GM12875 (cell line): Measurements from ENCODE around the gene PCNX3.
"Not testable (repeated sequence)": the region's sequence is repeated elsewhere in the genome, so short reads cannot be mapped to it uniquely, and the experiment has no call there.

Experiments
- H3K4me3 ChIP-seq: one replicate; pipeline ENCODE4 v1.5.1; 2011; ENCODE audit warnings: low read depth, low read length, control low read depth
- TF ChIP-seq, protein P1 (sequence below): IDR thresholded peaks from 2 replicates; pipeline ENCODE4 v1.5.1; 2011; ENCODE audit warnings: low read depth, mild to moderate bottlenecking, control low read depth, inconsistent platforms, low read length, moderate library complexity, borderline replicate concordance; ENCODE audit not compliant: insufficient read depth

PCNX3 gene

DNA sequence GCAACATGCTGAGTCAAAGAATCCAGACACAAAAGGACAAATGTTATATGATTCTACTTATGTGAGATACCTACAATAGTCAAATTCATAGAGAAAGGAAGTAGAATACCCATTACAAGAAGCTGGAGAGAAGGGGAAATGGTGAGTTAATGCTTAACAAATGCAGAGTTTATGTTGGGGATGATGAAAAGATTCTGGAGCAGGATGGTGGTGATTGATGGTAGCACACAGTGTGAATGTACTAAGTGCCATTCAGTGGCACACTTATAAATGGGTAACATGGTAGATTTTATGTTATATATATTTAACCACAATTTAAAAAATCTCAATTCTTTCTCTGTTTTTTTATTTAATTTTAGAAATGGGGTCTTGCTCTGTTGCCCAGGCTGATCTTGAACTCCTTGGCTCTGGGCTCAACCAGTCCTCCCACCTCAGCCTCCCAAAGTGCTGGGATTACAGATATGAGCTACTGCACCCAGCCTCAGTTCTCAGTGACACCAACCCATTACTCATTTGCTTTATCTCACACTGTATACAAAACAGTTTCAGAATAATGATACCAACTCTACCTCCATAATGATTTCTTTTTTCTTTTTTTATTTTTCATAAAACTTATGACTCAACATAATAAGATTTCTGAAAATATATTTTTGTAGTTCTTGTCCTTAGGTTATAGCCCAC, 56.7 kb downstream of the PCNX3 start:
- H3K4me3 ChIP-seq, result no peak overlapping the region
- TF ChIP-seq, protein P1, sequence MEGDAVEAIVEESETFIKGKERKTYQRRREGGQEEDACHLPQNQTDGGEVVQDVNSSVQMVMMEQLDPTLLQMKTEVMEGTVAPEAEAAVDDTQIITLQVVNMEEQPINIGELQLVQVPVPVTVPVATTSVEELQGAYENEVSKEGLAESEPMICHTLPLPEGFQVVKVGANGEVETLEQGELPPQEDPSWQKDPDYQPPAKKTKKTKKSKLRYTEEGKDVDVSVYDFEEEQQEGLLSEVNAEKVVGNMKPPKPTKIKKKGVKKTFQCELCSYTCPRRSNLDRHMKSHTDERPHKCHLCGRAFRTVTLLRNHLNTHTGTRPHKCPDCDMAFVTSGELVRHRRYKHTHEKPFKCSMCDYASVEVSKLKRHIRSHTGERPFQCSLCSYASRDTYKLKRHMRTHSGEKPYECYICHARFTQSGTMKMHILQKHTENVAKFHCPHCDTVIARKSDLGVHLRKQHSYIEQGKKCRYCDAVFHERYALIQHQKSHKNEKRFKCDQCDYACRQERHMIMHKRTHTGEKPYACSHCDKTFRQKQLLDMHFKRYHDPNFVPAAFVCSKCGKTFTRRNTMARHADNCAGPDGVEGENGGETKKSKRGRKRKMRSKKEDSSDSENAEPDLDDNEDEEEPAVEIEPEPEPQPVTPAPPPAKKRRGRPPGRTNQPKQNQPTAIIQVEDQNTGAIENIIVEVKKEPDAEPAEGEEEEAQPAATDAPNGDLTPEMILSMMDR, result no peak

DNA sequence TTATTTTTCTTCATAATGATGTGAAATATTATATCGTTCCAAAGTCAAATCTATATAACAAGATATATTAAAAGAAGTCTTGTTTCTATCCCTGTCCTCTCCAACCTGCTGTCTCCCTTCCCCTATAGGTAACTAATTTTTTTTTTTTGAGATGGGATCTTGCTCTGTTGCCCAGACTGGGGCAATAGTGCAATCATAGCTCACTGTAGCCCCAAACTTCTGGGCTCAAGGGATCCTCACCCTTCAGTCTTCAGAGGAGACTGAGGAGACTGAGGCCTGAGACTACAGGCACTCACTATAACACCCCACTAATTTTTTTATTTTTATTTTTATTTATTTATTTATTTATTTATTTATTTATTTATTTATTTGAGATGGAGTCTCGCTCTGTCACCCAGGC, 57.4 kb downstream of the PCNX3 start:
- TF ChIP-seq, protein P1, result no peak
- H3K4me3 ChIP-seq, result no peak overlapping the region

DNA sequence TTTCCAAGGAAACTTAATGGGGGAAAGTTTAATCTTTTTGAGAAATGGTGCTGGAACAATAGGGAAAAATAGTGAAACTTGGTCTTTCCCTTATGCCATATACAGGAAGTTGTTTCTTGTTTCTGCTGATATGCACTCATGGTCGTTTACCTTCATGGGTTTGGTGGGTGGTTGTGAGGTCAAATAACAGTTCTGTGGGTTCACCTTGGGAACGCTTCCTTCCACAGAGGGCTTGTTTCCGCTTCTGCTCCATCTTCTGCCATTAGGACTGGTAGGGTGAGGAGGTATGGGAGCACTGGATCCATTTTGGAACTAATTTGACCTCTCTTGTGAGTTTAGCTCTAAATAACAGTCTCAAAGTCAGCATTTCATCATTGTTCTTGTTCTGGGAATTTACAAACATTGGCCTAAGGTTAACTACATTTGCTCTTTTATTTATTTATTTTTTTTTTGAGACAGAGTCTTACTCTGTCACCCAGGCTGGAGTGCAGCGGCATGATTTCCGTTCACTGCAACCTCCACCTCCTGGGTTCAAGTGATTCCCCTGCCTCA, 64.7 kb downstream of the PCNX3 start:
- TF ChIP-seq, protein P1, result no peak
- no peak overlapping the region for H3K4me3 ChIP-seq

DNA sequence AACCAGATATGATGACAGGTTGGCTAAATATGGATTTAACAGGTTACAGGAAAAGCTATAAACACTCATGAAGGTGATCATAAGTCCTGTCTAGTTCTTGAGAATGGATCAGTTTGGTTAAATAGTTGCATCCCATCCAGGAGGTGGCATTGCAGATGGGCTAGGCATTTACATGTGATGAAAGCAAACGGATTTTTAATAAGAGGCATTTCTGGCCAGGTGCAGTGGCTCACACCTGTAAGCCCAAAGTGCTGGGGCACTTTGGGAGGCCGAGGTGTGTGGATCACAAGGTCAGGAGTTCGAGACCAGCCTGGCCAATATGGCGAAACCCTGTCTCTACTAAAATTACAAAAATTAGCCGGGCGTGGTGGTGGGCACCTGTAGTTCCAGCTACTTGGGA, 67.9 kb downstream of the PCNX3 start:
- not testable (repeated sequence) for H3K4me3 ChIP-seq

DNA sequence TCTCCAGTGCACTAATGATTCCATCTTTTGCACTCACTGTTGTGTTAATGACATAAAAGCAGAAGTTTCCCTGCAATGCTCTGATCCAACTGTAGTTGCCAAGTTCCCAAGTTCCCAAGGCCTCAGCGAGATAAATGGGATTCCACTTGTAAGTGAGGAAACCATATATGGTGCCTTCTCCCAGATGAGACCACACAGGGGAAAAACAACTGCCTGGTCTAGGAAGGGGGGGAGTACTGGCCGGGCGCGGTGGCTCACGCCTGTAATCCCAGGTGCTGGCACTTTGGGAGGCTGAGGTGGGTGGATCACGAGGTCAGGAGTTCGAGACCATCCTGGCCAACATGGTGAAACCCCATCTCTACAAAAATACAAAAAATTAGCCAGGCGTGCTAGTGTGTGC, 70.4 kb downstream of the PCNX3 start:
- no peak overlapping the region for H3K4me3 ChIP-seq
- TF ChIP-seq, protein P1, result no peak
